OCI-LY1 (cell line): Measurements from ENCODE around the gene TRIM9.

Experiments used
- CTCF ChIP-seq: fragments of 200-600 bp; sonication (generic), shearing (Covaris generic); IDR thresholded peaks from 2 replicates; pipeline ENCODE4 v1.5.1; 2017; ENCODE audit warnings: mild to moderate bottlenecking, antibody characterized with exemption, low read length, moderate library complexity, mixed read lengths
- EZH2 ChIP-seq: fragments of 200-600 bp; sonication (generic), shearing (Covaris generic); IDR thresholded peaks from 2 replicates; pipeline ENCODE4 v1.8.0; 2017; ENCODE audit warnings: borderline replicate concordance, mixed run types, mild to moderate bottlenecking, antibody characterized with exemption, low read length, moderate library complexity, mixed read lengths

- TF ChIP-seq CTCF (no peak), EZH2 (no peak)
These were observed 88.1 kb downstream of the TRIM9 start for GRCh38 chr14:51006781-51007211.
